ENCODE measurements around the gene KCNIP2. TPM values are rescaled to one million over a fixed set of nuclear protein-coding genes. Genes with fewer than 3 reads are reported as not detected.

The KCNIP2 gene
- total and polyA plus RNA-seq, 2 of the 13 experiments (the other 11 are each of a cell fraction or from before 2014, with no cell fraction given) = 0.42 to 0.70 TPM

GRCh38 chr10:101834341-101834740 lies 9.3 kb downstream of the KCNIP2 start (continued):
- TF ChIP-seq, protein P1, sequence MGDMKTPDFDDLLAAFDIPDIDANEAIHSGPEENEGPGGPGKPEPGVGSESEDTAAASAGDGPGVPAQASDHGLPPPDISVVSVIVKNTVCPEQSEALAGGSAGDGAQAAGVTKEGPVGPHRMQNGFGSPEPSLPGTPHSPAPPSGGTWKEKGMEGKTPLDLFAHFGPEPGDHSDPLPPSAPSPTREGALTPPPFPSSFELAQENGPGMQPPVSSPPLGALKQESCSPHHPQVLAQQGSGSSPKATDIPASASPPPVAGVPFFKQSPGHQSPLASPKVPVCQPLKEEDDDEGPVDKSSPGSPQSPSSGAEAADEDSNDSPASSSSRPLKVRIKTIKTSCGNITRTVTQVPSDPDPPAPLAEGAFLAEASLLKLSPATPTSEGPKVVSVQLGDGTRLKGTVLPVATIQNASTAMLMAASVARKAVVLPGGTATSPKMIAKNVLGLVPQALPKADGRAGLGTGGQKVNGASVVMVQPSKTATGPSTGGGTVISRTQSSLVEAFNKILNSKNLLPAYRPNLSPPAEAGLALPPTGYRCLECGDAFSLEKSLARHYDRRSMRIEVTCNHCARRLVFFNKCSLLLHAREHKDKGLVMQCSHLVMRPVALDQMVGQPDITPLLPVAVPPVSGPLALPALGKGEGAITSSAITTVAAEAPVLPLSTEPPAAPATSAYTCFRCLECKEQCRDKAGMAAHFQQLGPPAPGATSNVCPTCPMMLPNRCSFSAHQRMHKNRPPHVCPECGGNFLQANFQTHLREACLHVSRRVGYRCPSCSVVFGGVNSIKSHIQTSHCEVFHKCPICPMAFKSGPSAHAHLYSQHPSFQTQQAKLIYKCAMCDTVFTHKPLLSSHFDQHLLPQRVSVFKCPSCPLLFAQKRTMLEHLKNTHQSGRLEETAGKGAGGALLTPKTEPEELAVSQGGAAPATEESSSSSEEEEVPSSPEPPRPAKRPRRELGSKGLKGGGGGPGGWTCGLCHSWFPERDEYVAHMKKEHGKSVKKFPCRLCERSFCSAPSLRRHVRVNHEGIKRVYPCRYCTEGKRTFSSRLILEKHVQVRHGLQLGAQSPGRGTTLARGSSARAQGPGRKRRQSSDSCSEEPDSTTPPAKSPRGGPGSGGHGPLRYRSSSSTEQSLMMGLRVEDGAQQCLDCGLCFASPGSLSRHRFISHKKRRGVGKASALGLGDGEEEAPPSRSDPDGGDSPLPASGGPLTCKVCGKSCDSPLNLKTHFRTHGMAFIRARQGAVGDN (CRISPR knock-in tag; IDR thresholded peaks at IDR 0.05) = no peak

DNA sequence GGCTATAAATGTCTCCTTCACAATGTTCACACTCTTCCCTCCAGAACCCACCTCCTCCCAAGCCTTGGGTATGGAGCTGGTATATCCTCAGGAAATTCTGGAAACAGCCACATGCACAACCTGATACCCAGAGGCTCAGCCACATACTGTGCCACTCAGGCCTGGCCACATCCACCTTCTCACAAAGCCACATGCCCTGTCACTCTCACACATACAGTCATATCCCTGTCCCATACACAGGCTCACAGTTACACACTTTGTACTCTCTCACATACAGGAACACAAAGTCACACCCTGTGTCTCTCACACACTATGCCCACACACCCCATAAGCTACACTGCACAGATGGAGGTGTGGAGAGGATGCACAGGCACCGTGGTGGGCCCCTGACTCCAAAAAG lies 10.1 kb downstream of the KCNIP2 start:
- DNase-seq (ENCODE audit: low spot score) (no peak), FAIRE-seq (no peak), ATAC-seq (no peak)
- TF ChIP-seq SOX6 (IDR thresholded peaks at IDR 0.05) (no peak), SOX6 (CRISPR knock-in tag; IDR thresholded peaks at IDR 0.05) (no peak), ARNTL (CRISPR knock-in tag; IDR thresholded peaks at IDR 0.05) (no peak), ZNF260 (CRISPR knock-in tag; IDR thresholded peaks at IDR 0.05; ENCODE audit: borderline replicate concordance, low read depth) (no peak), ZFAT (CRISPR knock-in tag; conservative IDR thresholded peaks at IDR 0.05) (no peak), TCF12 (IDR thresholded peaks at IDR 0.05) (no peak), TCF12 (CRISPR knock-in tag; IDR thresholded peaks at IDR 0.05) (no peak), NFATC3 (CRISPR knock-in tag; IDR thresholded peaks at IDR 0.05) (no peak), MIER3 (CRISPR knock-in tag; IDR thresholded peaks at IDR 0.05; ENCODE audit: borderline replicate concordance) (no peak), GFI1 (CRISPR knock-in tag; IDR thresholded peaks at IDR 0.05; ENCODE audit: borderline replicate concordance) (no peak)
- TF ChIP-seq, protein P2, sequence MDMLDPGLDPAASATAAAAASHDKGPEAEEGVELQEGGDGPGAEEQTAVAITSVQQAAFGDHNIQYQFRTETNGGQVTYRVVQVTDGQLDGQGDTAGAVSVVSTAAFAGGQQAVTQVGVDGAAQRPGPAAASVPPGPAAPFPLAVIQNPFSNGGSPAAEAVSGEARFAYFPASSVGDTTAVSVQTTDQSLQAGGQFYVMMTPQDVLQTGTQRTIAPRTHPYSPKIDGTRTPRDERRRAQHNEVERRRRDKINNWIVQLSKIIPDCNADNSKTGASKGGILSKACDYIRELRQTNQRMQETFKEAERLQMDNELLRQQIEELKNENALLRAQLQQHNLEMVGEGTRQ (IDR thresholded peaks at IDR 0.05; ENCODE audit: low read depth, low read length) = no peak
- TF ChIP-seq, protein P2 (CRISPR knock-in tag; IDR thresholded peaks at IDR 0.05; ENCODE audit: borderline replicate concordance) = no peak
- H4K20me1 ChIP-seq (ENCODE audit: insufficient read depth, low read length) = 0 out of 2 replicates have a peak, but pooled peaks cover 2% of the 10 kb centered on the region
- H3K9me3 ChIP-seq (ENCODE audit: low read length) = no peaks in the 10 kb centered on the region
- no peak overlapping the region for H2AFZ ChIP-seq (ENCODE audit: low read length)
- no peaks in the 10 kb centered on the region for H3K27me3 ChIP-seq (ENCODE audit: control insufficient read depth in 1 of 2, insufficient read depth in 2 of 2, low read length in 2 of 2)
- no peak overlapping the region for H3K4me3 ChIP-seq (replicated peaks in 1 of 3; ENCODE audit: insufficient read depth in 1 of 3, low read depth in 2 of 3, low read length in 3 of 3)
- no peak overlapping the region for H3K9ac ChIP-seq (ENCODE audit: insufficient read depth, low read depth, low read length)
- POLR2A ChIA-PET = no interaction called here
- no peak overlapping the region for H3K4me2 ChIP-seq (ENCODE audit: low read depth, low read length)
- no peak overlapping the region for H3K27ac ChIP-seq (ENCODE audit: extremely low read length, insufficient read depth, low read length)
- peaks cover 9% of the 10 kb centered on the region for H3K4me1 ChIP-seq (ENCODE audit: insufficient read depth, low read length)
- no peaks in the 10 kb centered on the region for H3K79me2 ChIP-seq (ENCODE audit: insufficient read depth, low read length)
- intact Hi-C loops (cut with micrococcal nuclease; ENCODE audit: unreplicated experiment) (no loop called here), in situ Hi-C loops (cut with HindIII; ENCODE audit: extremely low pct_ligation_motif_present, low pct_unique_long_range_greater_than_20kb) (no loop called here)
- BruUV-seq (replicated peaks) = no TSS peak
- 86% methylated on average over 1 of the region's 1 CpG for WGBS (ENCODE audit: low lambda C conversion rate)
- CTCF ChIA-PET (ENCODE audit: low intra/inter-chr PET ratio, low total read pairs) = no interaction called here
- H3K36me3 ChIP-seq (replicated peaks in 1 of 2; ENCODE audit: control insufficient read depth in 1 of 2, insufficient read depth in 2 of 2, low read length in 2 of 2) = 0 out of 5 replicates have a peak, but pooled peaks cover 0 to 1% of the 10 kb centered on the region in 2 experiments
